GM13976 (cell line): Measurements from ENCODE around the gene TNFRSF25.
A peak's percentile ranks its signal among the peaks of the same experiment; 100 is the strongest.

ENCODE experiments used
- DNase-seq: peaks from one replicate; pipeline ENCODE4 v3.0.0; 2012; ENCODE audit warnings: low spot score
- CTCF ChIP-seq: IDR thresholded peaks from 2 replicates; pipeline ENCODE4 v1.5.1; 2012; ENCODE audit warnings: borderline replicate concordance, mild to moderate bottlenecking; ENCODE audit not compliant: insufficient read depth; ENCODE audit errors: extremely low read depth, missing control alignments, control extremely low read depth
- in situ Hi-C: fragments of 300-500 bp; cut with MboI; formaldehyde crosslinking; loops from one replicate; pipeline ENCODE4 v1.12.0; 2022; ENCODE audit warnings: low sequenced_read_pairs, mixed read lengths, inconsistent platforms; ENCODE audit not compliant: unreplicated experiment

TNFRSF25 gene

GRCh38 chr1:6511056-6511455, 45.1 kb upstream of the TNFRSF25 start:
- no peak for DNase-seq
- no peak for TF ChIP-seq CTCF
- in situ Hi-C loops, result no loop called here

GRCh38 chr1:6510493-6510892, 44.5 kb upstream of the TNFRSF25 start:
- in situ Hi-C loops, result no loop called here
- no peak for TF ChIP-seq CTCF
- no peak for DNase-seq

GRCh38 chr1:6509919-6510291, 43.9 kb upstream of the TNFRSF25 start:
- TF ChIP-seq CTCF, result no peak
- DNase-seq, result peak; percentile 41
- in situ Hi-C loops, result no loop called here

- TF ChIP-seq CTCF, result no peak
- peak; percentile 42 for DNase-seq
- in situ Hi-C loops, result no loop called here
These were observed 43.4 kb upstream of the TNFRSF25 start for GRCh38 chr1:6509220-6509918.

- TF ChIP-seq CTCF, result no peak
- in situ Hi-C loops, result no loop called here
- no peak for DNase-seq
These were observed 42.8 kb upstream of the TNFRSF25 start for GRCh38 chr1:6508816-6509189.

GRCh38 chr1:6508154-6508815, 42.3 kb upstream of the TNFRSF25 start:
- no peak for DNase-seq
- no peak for TF ChIP-seq CTCF
- in situ Hi-C loops, result no loop called here
